ENCODE measurements around the gene GGCT.
"Not testable (repeated sequence)": the region's sequence is repeated elsewhere in the genome, so short reads cannot be mapped to it uniquely, and the experiment has no call there.

GGCT gene

GRCh38 chr7:30504301-30505173, at the start of gene GGCT:
GGCT (minus strand) TSS chr7:30504829; CDS start chr7:30504709, 120 bp downstream.
- DNase-seq (ENCODE audit: low spot score) = peak; percentile 99

GRCh38 chr7:30553546-30553945, 48.9 kb upstream of the GGCT start:
- no peak for DNase-seq (ENCODE audit: low spot score)

GRCh38 chr7:30553141-30553540, 48.5 kb upstream of the GGCT start:
- DNase-seq (ENCODE audit: low spot score) = no peak

GRCh38 chr7:30552330-30552729, 47.7 kb upstream of the GGCT start:
- no peak for DNase-seq (ENCODE audit: low spot score)

GRCh38 chr7:30549931-30550493, 45.4 kb upstream of the GGCT start:
- no peak for DNase-seq (ENCODE audit: low spot score)

- DNase-seq (ENCODE audit: low spot score) = peak; percentile 83
These were observed 44.2 kb upstream of the GGCT start for GRCh38 chr7:30548845-30549244.

GRCh38 chr7:30546596-30546995, 42.0 kb upstream of the GGCT start:
- no peak for DNase-seq (ENCODE audit: low spot score)

- DNase-seq (ENCODE audit: low spot score) = no peak
These were observed 41.3 kb upstream of the GGCT start for GRCh38 chr7:30545791-30546555.

- no peak for DNase-seq (ENCODE audit: low spot score)
These were observed 39.3 kb upstream of the GGCT start for GRCh38 chr7:30543813-30544525.

- DNase-seq (ENCODE audit: low spot score) = not testable (repeated sequence)
These were observed 38.5 kb upstream of the GGCT start for GRCh38 chr7:30543115-30543514.

GRCh38 chr7:30533886-30534285, 29.3 kb upstream of the GGCT start:
- DNase-seq (ENCODE audit: low spot score) = no peak

- DNase-seq (ENCODE audit: low spot score) = no peak
These were observed 26.7 kb upstream of the GGCT start for GRCh38 chr7:30531286-30531685.

GRCh38 chr7:30530373-30530772, 25.7 kb upstream of the GGCT start:
- DNase-seq (ENCODE audit: low spot score) = no peak

- DNase-seq (ENCODE audit: low spot score) = no peak
These were observed 24.1 kb upstream of the GGCT start for GRCh38 chr7:30528779-30529178.

- DNase-seq (ENCODE audit: low spot score) = not testable (repeated sequence)
These were observed 22.7 kb upstream of the GGCT start for GRCh38 chr7:30527297-30527696.

- no peak for DNase-seq (ENCODE audit: low spot score)
These were observed 21.5 kb upstream of the GGCT start for GRCh38 chr7:30526163-30526562.

- no peak for DNase-seq (ENCODE audit: low spot score)
These were observed 20.8 kb upstream of the GGCT start for GRCh38 chr7:30525429-30525828.

GRCh38 chr7:30524545-30524944, 19.9 kb upstream of the GGCT start:
- no peak for DNase-seq (ENCODE audit: low spot score)

GRCh38 chr7:30523466-30523865, 18.8 kb upstream of the GGCT start:
- no peak for DNase-seq (ENCODE audit: low spot score)

GRCh38 chr7:30522159-30522558, 17.5 kb upstream of the GGCT start:
- DNase-seq (ENCODE audit: low spot score) = no peak

- peak; percentile 49 for DNase-seq (ENCODE audit: low spot score)
These were observed 16.9 kb upstream of the GGCT start for GRCh38 chr7:30521532-30521931.

GRCh38 chr7:30519122-30519521, 14.5 kb upstream of the GGCT start:
- no peak for DNase-seq (ENCODE audit: low spot score)
